Activated CD4-positive, alpha-beta T cell treated with anti-CD3 and anti-CD28 coated beads, Interleukin-2, amount 50 U/mL, for 24 hours (primary cell): ENCODE results near the gene CD274.
"Not testable (repeated sequence)": the region's sequence is repeated elsewhere in the genome, so short reads cannot be mapped to it uniquely, and the experiment has no call there.

Experiments
- DNase-seq, 2 donors: peaks; one replicate each; pipeline ENCODE4 v3.0.0-alpha.2; 2020; ENCODE audit warnings: low read depth in 1 of 2, low spot score in 1 of 2

CD274 gene

GRCh38 chr9:5450359-5451091, at the start of gene CD274:
Gene CD274, plus strand, starts transcription at chr9:5450542. Its CDS starts 5,572 bp downstream, at chr9:5456114.
- DNase-seq, result peak; percentile 68 to 74

- DNase-seq, result no peak
Observed at GRCh38 chr9:5402217-5402616, 48.1 kb upstream of the CD274 start.

- DNase-seq, result no peak
Observed at GRCh38 chr9:5408596-5408995, 41.7 kb upstream of the CD274 start.

- DNase-seq, result no peak
Observed at GRCh38 chr9:5416953-5417352, 33.4 kb upstream of the CD274 start.

GRCh38 chr9:5418481-5418880, 31.9 kb upstream of the CD274 start:
- DNase-seq, result no peak

- no peak for DNase-seq
Observed at GRCh38 chr9:5419987-5420386, 30.4 kb upstream of the CD274 start.

GRCh38 chr9:5421163-5421562, 29.2 kb upstream of the CD274 start:
- no peak for DNase-seq

- DNase-seq, result no peak
Observed at GRCh38 chr9:5422276-5422675, 28.1 kb upstream of the CD274 start.

GRCh38 chr9:5425006-5425628, 25.2 kb upstream of the CD274 start:
- no peak for DNase-seq

- DNase-seq, result no peak
Observed at GRCh38 chr9:5427005-5427404, 23.3 kb upstream of the CD274 start.

GRCh38 chr9:5428172-5428571, 22.2 kb upstream of the CD274 start:
- DNase-seq, result no peak

- no peak for DNase-seq
Observed at GRCh38 chr9:5428794-5429528, 21.4 kb upstream of the CD274 start.

GRCh38 chr9:5429873-5430564, 20.3 kb upstream of the CD274 start:
- no peak for DNase-seq

- DNase-seq, result no peak
Observed at GRCh38 chr9:5430912-5431311, 19.4 kb upstream of the CD274 start.

- DNase-seq, result not testable (repeated sequence)
Observed at GRCh38 chr9:5432890-5433289, 17.5 kb upstream of the CD274 start.

- DNase-seq, result not testable (repeated sequence)
Observed at GRCh38 chr9:5433328-5433727, 17.0 kb upstream of the CD274 start.

- not testable (repeated sequence) for DNase-seq
Observed at GRCh38 chr9:5433841-5434810, 16.2 kb upstream of the CD274 start.

- no peak for DNase-seq
Observed at GRCh38 chr9:5435912-5436311, 14.4 kb upstream of the CD274 start.

- DNase-seq, result no peak
Observed at GRCh38 chr9:5436441-5436840, 13.9 kb upstream of the CD274 start.
